ENCODE results near the gene LRRC8B. TPM values are rescaled to one million over a fixed set of nuclear protein-coding genes. Genes with fewer than 3 reads are reported as not detected.

The LRRC8B gene
- polyA plus RNA-seq, 3 donors = 4.5 to 9.1 (median 7.9) TPM

GRCh38 chr1:89530444-89531089 is 5.9 kb downstream of the LRRC8B start:
- H3K9me3 Mint-ChIP-seq = peaks cover 0 to 4% (median 2%) of the 10 kb centered on the region in 7 donors
- intact Hi-C loops (cut with micrococcal nuclease) = loop anchor here in 1 of 2 donors (10.0 kb wide), 1 partner anchor 464 kb away; the partner anchor contains the start of gene ZNF326
- WGBS (ENCODE audit: insufficient coverage) = 100% methylated on average over 3 of the region's 8 CpGs
- no peak overlapping the region for H3K27ac ChIP-seq (ENCODE audit: low read depth in 1 of 2, low read length in 2 of 2)
- H3K27ac Mint-ChIP-seq = no peak overlapping the region
- TF ChIP-seq, protein P1, sequence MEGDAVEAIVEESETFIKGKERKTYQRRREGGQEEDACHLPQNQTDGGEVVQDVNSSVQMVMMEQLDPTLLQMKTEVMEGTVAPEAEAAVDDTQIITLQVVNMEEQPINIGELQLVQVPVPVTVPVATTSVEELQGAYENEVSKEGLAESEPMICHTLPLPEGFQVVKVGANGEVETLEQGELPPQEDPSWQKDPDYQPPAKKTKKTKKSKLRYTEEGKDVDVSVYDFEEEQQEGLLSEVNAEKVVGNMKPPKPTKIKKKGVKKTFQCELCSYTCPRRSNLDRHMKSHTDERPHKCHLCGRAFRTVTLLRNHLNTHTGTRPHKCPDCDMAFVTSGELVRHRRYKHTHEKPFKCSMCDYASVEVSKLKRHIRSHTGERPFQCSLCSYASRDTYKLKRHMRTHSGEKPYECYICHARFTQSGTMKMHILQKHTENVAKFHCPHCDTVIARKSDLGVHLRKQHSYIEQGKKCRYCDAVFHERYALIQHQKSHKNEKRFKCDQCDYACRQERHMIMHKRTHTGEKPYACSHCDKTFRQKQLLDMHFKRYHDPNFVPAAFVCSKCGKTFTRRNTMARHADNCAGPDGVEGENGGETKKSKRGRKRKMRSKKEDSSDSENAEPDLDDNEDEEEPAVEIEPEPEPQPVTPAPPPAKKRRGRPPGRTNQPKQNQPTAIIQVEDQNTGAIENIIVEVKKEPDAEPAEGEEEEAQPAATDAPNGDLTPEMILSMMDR (IDR thresholded peaks at IDR 0.05) = no peak
- H3K27me3 ChIP-seq (ENCODE audit: control insufficient read depth in 2 of 2, insufficient read depth in 2 of 2, low read length in 2 of 2) = no peaks in the 10 kb centered on the region
- H3K4me1 ChIP-seq (ENCODE audit: control insufficient read depth in 1 of 2, insufficient read depth in 2 of 2, low read length in 2 of 2) = peaks cover 3 to 28% of the 10 kb centered on the region in 2 donors
- peaks cover 1 to 3% (median 1%) of the 10 kb centered on the region in 3 donors for H3K27me3 Mint-ChIP-seq (ENCODE audit: low read depth in 3 of 3)
- H3K4me3 Mint-ChIP-seq = no peak overlapping the region
- H3K4me1 Mint-ChIP-seq = peaks cover 27% of the 10 kb centered on the region
- no peaks in the 10 kb centered on the region for H3K9me3 ChIP-seq (replicated peaks in 1 of 2; ENCODE audit: control insufficient read depth in 1 of 2, insufficient read depth in 1 of 2, low read length in 2 of 2)
- no peak overlapping the region for H2AFZ ChIP-seq (ENCODE audit: insufficient read depth, low read depth, low read length, poor library complexity, severe bottlenecking)
- H3K36me3 Mint-ChIP-seq = peaks cover 13 to 16% of the 10 kb centered on the region in 2 donors
- no peak overlapping the region for H3K4me3 ChIP-seq (replicated peaks in 1 of 3; ENCODE audit: low read depth in 2 of 3, low read length in 3 of 3)
- peaks cover 95% of the 10 kb centered on the region for H3K79me2 ChIP-seq (ENCODE audit: insufficient read depth, low read length)
- peaks cover 54% of the 10 kb centered on the region for H4K20me1 ChIP-seq (ENCODE audit: insufficient read depth, low read length)
- no peak for DNase-seq
- no peak overlapping the region for H3K4me2 ChIP-seq (replicated peaks; ENCODE audit: extremely low read depth, low read length, poor library complexity, severe bottlenecking)
- no peak overlapping the region for H3K9ac ChIP-seq (ENCODE audit: insufficient read depth, low read length, poor library complexity, severe bottlenecking)
- H3K36me3 ChIP-seq (replicated peaks in 1 of 2; ENCODE audit: control insufficient read depth in 1 of 2, insufficient read depth in 2 of 2, low read length in 2 of 2) = peaks cover 0 to 12% of the 10 kb centered on the region in 2 donors

GRCh38 chr1:89531480-89532139 is 7.0 kb downstream of the LRRC8B start:
- Histone ChIP-seq H3K4me1 (ENCODE audit: control insufficient read depth in 1 of 2, insufficient read depth in 2 of 2, low read length in 2 of 2) (peaks cover 2 to 17% of the 10 kb centered on the region in 2 donors), H3K9ac (ENCODE audit: insufficient read depth, low read length, poor library complexity, severe bottlenecking) (no peak overlapping the region), H3K79me2 (ENCODE audit: insufficient read depth, low read length) (peaks cover 95% of the 10 kb centered on the region), H3K4me2 (replicated peaks; ENCODE audit: extremely low read depth, low read length, poor library complexity, severe bottlenecking) (no peak overlapping the region), H4K20me1 (ENCODE audit: insufficient read depth, low read length) (peaks cover 56% of the 10 kb centered on the region), H3K36me3 (replicated peaks in 1 of 2; ENCODE audit: control insufficient read depth in 1 of 2, insufficient read depth in 2 of 2, low read length in 2 of 2) (peaks cover 0 to 12% of the 10 kb centered on the region in 2 donors), H3K4me3 (replicated peaks in 1 of 3; ENCODE audit: low read depth in 2 of 3, low read length in 3 of 3) (no peak overlapping the region), H3K27me3 (ENCODE audit: control insufficient read depth in 2 of 2, insufficient read depth in 2 of 2, low read length in 2 of 2) (no peaks in the 10 kb centered on the region), H3K9me3 (replicated peaks in 1 of 2; ENCODE audit: control insufficient read depth in 1 of 2, insufficient read depth in 1 of 2, low read length in 2 of 2) (no peaks in the 10 kb centered on the region), H3K27ac (ENCODE audit: low read depth in 1 of 2, low read length in 2 of 2) (no peak overlapping the region), H2AFZ (ENCODE audit: insufficient read depth, low read depth, low read length, poor library complexity, severe bottlenecking) (no peak overlapping the region)
- Mint-ChIP-seq H3K27ac (peak overlapping the region in 1 of 7 donors; percentile 21), H3K4me3 (no peak overlapping the region), H3K36me3 (peaks cover 13 to 15% of the 10 kb centered on the region in 2 donors), H3K9me3 (peaks cover 0 to 4% (median 2%) of the 10 kb centered on the region in 7 donors), H3K27me3 (ENCODE audit: low read depth in 3 of 3) (peaks cover 0 to 3% (median 1%) of the 10 kb centered on the region in 3 donors), H3K4me1 (peaks cover 24% of the 10 kb centered on the region)
- DNase-seq = no peak
- TF ChIP-seq, protein P1 (IDR thresholded peaks at IDR 0.05) = no peak
- WGBS (ENCODE audit: insufficient coverage) = no CpG with 5 or more reads among the region's 3 CpGs
- intact Hi-C loops (cut with micrococcal nuclease) = loop anchor here in 1 of 2 donors (10.0 kb wide), 1 partner anchor 463 kb away; the partner anchor contains the start of gene ZNF326
